Caki2 (cell line): ENCODE measurements around the gene KLF16. TPM values are rescaled to one million over a fixed set of nuclear protein-coding genes. Genes with fewer than 3 reads are reported as not detected.

Experiments
- DNase-seq: peaks from one replicate; pipeline ENCODE4 v3.0.0-alpha.2; 2015; ENCODE audit warnings: low read depth
- in situ Hi-C: cut with HindIII; loops from 2 replicates; pipeline ENCODE4 v1.10.0; 2016; ENCODE audit warnings: low sequenced_read_pairs, low pct_unique_long_range_greater_than_20kb, mixed read lengths
- total RNA-seq: library from RNA; depleted of rRNA; stranded (reverse); fragments of >200 nt; shearing (Covaris generic); gene quantifications from 2 replicates; pipeline ENCODE4 v1.2.3, GENCODE V29; 2014; ENCODE audit warnings: low replicate concordance

The KLF16 gene
- total RNA-seq, 1 experiment from 2014 or later = 9.6 TPM

- no peak for DNase-seq
- in situ Hi-C loops = no loop called here
These were observed 31.2 kb downstream of the KLF16 start for GRCh38 chr19:1832046-1832663.

DNA sequence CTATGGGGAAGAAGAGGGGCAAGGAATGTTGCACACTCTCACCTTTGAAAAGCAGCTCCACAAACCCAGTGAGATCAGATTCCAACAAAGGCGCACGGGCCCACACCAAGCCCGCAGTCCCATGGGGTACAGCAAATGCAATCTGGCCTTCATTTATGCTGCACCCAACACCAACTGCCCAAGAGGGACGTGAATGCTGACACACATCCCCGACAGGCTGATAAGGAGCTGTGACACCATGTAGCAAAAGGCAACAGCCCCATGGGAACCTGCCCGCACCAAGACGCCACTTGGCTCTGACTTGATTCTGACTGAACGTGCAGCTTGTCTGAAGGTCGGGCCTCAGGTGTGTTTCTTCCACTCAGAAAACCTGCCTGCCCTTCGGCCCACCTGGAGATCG, 32.4 kb downstream of the KLF16 start:
- in situ Hi-C loops = no loop called here
- no peak for DNase-seq

DNA sequence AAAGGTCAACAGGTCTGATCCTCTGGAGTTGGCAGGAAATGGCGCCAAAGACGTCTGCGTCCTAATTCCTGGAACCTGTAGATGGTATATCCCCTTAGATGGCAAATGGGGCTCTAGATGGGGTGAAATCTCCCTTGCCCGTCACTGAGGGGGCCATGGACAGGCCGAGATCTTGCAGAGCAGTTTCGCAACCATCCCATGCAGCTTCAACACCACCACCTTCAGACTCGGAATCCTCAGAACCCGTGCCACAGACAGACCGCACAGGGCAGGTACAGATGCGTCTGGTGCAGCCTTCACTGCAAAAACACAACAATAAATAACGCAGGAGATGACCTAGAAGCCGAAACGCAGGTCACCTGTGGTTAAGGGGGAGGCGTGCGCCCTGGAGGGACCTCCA, 32.8 kb downstream of the KLF16 start:
- in situ Hi-C loops = no loop called here
- no peak for DNase-seq

DNA sequence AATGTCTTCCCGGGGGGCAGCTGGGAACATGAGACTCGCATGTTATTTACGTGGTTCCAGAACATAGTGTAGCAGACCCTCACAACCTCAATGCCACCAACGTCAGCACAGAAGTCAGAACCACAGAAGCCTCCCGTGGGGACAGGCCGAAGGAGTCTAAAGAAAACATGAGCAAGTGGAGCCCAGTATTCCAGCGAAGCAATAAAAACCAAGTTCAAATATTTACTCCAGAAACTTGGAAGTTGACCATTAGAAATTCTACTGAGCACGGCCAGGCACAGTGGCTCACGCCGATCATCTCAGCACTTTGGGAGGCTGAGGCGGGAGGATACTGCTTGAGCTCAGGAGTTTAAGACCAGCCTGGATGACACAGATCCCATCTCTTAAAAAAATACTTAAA, 33.4 kb downstream of the KLF16 start:
- no peak for DNase-seq
- in situ Hi-C loops = no loop called here

- in situ Hi-C loops = no loop called here
- no peak for DNase-seq
These were observed 34.8 kb downstream of the KLF16 start for GRCh38 chr19:1828279-1829238.

DNA sequence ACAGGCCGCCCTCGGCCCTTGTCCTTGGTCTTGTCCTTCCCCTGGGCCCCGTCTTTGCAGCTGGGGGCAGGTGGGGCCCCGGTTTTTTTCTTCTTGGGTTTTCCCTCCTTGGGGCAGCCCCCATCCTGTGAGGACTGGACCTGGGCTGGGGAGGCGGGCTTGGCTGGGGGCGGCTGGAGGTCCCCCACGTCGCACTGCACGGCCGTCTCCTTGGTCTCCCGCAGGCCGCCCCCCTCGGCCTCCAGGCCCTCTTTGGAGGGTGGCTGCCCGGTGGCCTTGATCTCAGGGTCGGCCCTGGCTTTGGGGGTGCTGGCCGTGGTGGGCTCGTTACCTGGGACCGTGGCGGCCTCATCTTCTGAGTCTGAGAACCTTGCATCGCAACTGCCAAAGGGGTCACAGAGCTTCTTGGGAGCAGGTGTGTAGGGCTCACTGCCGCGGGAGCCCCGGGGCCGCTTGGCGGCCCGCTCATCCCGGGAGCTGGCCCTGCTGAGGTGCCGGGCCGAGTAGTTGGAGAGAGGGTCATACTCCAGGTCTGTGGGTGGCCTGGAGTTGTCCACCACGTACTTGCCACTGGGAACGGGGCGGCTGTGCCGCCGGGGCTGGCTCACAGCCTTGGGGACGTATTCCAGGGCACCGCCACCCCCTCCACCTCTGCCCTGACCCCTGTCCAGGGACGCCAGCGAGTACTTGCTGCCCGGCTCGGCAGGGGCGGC, 35.7 kb downstream of the KLF16 start:
- no peak for DNase-seq
- in situ Hi-C loops = no loop called here

GRCh38 chr19:1826557-1827521, 36.5 kb downstream of the KLF16 start:
- no peak for DNase-seq
- in situ Hi-C loops = no loop called here

DNA sequence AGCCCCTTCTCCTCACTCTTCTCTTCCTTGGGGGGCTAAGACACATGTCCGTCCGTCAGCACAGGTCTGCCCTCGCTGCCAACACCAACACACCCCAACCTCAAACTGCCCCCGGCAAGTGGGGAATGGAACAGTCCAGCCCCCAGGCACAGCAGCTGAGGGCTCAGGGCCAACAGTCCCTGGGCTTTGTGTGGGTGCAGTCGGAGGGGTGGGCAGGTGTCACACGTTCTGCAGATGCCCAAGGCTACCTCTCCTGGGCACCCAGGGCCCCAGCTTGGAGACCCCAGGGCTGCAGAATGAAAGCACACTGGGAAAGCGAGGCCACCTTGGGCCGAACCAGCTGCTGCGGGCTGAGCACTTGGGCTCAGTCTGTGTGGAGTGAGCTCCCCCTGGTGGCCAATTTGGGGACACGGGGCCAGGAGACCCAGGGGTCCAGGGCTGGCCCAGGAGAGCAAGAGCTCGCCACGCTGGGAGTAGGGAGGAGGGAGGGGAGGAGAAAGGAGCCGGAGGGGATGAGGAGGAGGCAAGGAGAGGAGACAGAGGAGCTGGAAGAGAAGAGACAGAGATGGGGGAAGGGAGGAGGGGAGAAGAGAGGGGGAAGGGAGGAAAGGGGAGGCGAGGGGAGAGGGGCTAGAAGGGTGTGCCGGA, 37.3 kb downstream of the KLF16 start:
- in situ Hi-C loops = no loop called here
- DNase-seq = peak; percentile 31

DNA sequence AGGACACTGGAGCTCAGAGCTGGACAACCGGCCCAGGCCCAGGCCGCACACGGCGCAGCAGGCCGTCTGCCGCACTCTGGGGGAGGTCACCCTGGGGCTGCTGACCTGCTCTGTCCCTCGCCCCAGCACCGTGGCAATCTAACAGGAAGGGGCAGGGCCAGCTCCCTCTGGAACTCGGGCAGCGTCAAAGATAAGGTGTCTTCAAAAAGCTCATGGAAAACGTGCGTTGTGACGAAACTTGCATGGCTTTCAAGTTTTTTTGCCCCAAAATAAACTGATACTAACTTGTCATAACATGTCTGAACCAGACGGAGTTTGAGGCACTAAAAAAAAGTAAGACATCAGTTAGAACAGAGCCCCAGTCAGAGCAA, 39.1 kb downstream of the KLF16 start:
- in situ Hi-C loops = no loop called here
- no peak for DNase-seq

DNA sequence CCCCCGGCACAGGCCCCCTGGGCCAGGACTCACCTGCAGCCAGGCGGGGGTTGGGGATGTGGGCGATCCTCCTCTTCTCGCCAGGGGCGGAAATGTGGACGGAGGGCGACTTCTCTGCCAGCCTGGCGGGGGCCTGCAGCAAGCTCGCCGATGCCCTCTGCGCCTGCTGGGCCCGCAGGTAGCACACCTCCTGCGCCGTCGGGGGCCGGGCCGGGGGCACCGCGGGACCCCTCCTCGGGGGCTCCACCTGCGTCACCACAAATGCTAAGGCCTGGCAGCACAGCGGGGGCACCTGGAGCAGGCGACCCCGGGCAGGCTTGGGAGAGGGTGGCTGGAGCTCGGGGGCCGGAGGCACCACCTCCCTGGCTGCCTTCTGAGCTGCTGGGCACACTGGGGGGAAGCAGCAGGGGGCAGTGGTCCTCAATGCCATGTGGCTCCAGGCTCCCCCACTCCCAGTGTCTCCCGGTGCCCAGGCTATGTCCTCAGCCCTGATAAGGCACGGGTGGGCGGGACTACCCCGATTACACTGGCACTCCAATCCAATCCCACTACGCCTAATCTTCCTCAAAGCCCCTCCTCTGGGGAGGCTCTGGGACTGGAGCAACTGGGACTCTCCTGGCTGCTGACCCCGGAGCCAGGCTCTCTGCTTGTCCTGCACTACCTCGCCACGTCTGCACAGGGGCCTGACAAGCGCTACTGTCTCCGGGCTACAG, 39.7 kb downstream of the KLF16 start:
- DNase-seq = no peak
- in situ Hi-C loops = no loop called here

GRCh38 chr19:1823020-1823419, 40.4 kb downstream of the KLF16 start:
- in situ Hi-C loops = no loop called here
- DNase-seq = no peak

DNA sequence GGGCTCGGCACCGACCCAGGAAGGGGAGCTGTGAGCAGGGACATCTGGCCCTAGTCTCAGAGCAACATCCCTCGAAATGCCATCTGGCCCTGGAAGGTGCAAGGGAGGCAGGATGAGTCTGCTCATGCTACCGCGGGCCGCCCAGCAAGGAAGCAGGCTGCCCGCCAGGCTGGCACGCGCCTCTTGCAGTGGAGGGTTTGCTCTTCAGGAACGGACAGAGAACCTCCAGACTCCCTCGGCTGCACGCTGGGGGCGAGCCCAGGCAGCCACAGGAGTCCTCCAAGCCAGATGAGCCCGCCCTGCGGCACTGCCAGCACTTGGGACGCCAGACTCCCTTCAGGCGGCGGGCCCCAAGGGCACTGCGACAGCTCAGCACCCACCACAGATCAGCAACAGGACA, 41.2 kb downstream of the KLF16 start:
- in situ Hi-C loops = no loop called here
- DNase-seq = no peak

DNA sequence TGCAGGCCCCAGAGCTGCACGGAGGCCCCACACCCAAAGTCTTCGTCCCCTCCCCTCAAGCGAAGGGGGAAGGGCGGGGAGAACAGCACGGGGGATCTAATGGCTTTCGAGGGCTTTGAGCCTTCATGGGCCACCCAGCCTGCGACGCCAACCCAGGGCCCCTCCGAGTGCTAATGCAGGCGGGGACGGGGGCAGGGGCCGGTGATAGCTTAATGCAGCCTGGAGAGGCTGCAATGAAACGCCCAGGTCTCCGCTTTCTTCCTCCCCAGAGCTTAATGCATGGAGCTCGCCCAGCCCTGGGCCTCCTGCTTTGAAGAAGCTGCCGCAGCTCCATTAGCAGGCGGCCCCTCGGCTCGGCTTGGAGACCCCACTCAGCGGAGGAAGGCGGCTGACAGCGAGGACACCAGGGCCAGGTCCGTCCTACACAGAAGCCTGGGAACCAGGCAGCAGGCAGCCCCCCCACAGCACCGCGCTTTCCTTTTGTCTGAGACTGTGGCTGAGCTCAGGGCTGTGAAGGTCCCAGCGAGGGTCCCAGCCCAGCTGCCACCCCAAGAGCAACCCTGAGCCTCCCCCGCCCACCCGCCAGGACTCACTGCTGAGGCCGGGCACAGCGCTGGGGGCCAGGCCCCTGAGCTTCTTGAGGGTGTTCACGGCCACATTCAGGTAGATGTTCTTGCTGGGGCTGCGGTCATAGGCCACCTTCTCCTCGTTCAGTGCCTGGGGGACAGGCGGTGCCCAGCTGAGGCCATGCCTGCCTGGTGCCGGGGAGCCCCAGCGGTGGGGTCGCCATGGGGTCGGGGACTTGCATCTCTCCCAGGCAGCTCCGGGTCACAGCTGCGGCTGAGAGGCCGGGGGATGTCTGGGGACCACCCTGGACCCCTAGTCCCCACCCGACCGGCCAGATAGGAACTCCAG, 43.8 kb downstream of the KLF16 start:
- DNase-seq = no peak
- in situ Hi-C loops = no loop called here

DNA sequence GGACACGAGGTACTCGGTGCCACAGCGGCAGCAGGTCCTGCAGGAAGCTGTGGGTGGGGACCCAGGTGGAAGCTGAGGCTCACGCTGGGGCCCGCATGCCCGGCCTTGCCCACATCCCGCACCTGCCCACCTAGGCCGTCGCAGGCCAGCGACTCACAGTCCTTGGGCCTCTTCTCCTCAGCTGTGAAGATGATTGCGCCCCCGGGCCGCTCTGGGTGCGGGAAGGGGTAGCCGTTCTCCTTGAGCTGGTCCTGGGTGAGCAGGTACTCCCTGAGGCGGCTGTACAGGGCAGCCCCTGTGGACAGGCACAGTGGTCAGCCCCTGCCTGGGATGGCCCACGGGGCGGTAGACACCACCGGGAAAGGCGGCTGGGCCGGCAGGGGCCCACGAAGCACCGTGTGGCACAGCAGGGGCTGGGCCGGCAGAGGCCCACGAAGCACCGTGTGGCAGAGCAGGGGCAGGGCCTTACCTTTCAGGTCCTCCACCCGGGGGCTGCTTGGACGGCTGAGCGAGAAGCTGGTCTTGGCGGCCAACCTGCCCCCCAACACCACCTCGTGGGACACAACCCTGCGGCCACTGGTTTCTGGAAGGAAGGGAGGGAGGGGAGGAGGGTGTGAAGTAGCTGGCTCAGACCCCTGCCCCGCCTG, 44.7 kb downstream of the KLF16 start:
- in situ Hi-C loops = no loop called here
- DNase-seq = no peak

GRCh38 chr19:1817553-1818179, 45.7 kb downstream of the KLF16 start:
- DNase-seq = no peak
- in situ Hi-C loops = no loop called here
